SK-N-SH (cell line): Measurements from ENCODE around the gene HDHD2. TPM values are rescaled to one million over a fixed set of nuclear protein-coding genes. Genes with fewer than 3 reads are reported as not detected.

Experiments used
- CTCF ChIA-PET: fragments of 300-600, 350-600 bp; formaldehyde crosslinking; extraction: SDS; loops from one replicate; lab custom pipeline; 2021; lab: Yijun Ruan, JAX
- POLR2A ChIA-PET: fragments of 350-600 bp; sonication (Branson Sonifier 250); formaldehyde crosslinking; extraction: SDS; loops from one replicate; lab custom pipeline; 2020; ENCODE audit warnings: antibody characterized with exemption, inconsistent platforms; lab: Yijun Ruan, JAX
- DNase-seq: peaks from one replicate; pipeline ENCODE4 v3.0.0; 2012
- H2AFZ ChIP-seq: fragments of 200-600 bp; sonication (generic); 2 replicates; pipeline ENCODE4 v1.8.1; 2016; ENCODE audit warnings: antibody characterized with exemption, mild to moderate bottlenecking, low read depth
- H3F3A ChIP-seq: fragments of 200-600 bp; sonication (generic); replicated peaks from 2 replicates; pipeline ENCODE3; 2016; ENCODE audit warnings: antibody characterized with exemption, mild to moderate bottlenecking; ENCODE audit not compliant: insufficient read depth
- H3K27ac ChIP-seq, 2 experiments: fragments of 200-500 bp in 1 of 2; fragments of 200-600 bp in 1 of 2; sonication (Bioruptor generic) in 1 of 2; sonication (generic), shearing (Covaris generic) in 1 of 2; 2 replicates each; pipeline versions ENCODE4 v1.5.1 to v1.6.1; 2014 to 2016; ENCODE audit warnings: low read depth in 2 of 2, inconsistent platforms in 1 of 2, low read length in 1 of 2, mild to moderate bottlenecking in 1 of 2, mixed read lengths in 1 of 2
- H3K27me3 ChIP-seq: fragments of 200-600 bp; sonication (generic), shearing (Covaris generic); 2 replicates; pipeline ENCODE4 v1.6.1; 2016; ENCODE audit warnings: mixed run types; ENCODE audit not compliant: insufficient read depth
- H3K36me3 ChIP-seq, 2 experiments: fragments of 200-500 bp in 1 of 2; fragments of 200-600 bp in 1 of 2; sonication (Bioruptor generic) in 1 of 2; sonication (generic) in 1 of 2; replicated peaks in 1 of 2; 2 replicates each; pipeline versions ENCODE3 to v1.5.1; 2014 to 2016; ENCODE audit warnings: low read length in 1 of 2, mild to moderate bottlenecking in 1 of 2; ENCODE audit not compliant: insufficient read depth in 2 of 2, control insufficient read depth in 1 of 2
- H3K4me1 ChIP-seq, 2 experiments: fragments of 200-500 bp in 1 of 2; fragments of 200-600 bp in 1 of 2; sonication (Bioruptor generic) in 1 of 2; sonication (generic), shearing (Covaris generic) in 1 of 2; 2 replicates each; pipeline versions ENCODE4 v1.5.1 to v1.6.1; 2014 to 2016; ENCODE audit warnings: low read depth in 1 of 2, low read length in 1 of 2, mixed run types in 1 of 2; ENCODE audit not compliant: insufficient read depth in 2 of 2, control insufficient read depth in 1 of 2
- H3K4me2 ChIP-seq: fragments of 200-600 bp; sonication (generic), shearing (Covaris generic); 2 replicates; pipeline ENCODE4 v1.6.1; 2017; ENCODE audit warnings: mixed run types
- H3K4me3 ChIP-seq, 2 experiments: fragments of 200-500 bp in 1 of 2; fragments of 200-600 bp in 1 of 2; sonication (Bioruptor generic) in 1 of 2; sonication (generic), shearing (Covaris generic) in 1 of 2; 2 replicates each; pipeline versions ENCODE4 v1.5.1 to v1.8.1; 2014 to 2016; ENCODE audit warnings: low read depth in 2 of 2, inconsistent platforms in 1 of 2, low read length in 1 of 2, mild to moderate bottlenecking in 1 of 2, mixed read lengths in 1 of 2, moderate library complexity in 1 of 2
- H3K79me2 ChIP-seq: fragments of 200-600 bp; sonication (generic); 2 replicates; pipeline ENCODE4 v1.8.1; 2017; ENCODE audit warnings: mild to moderate bottlenecking; ENCODE audit not compliant: insufficient read depth
- H3K9ac ChIP-seq: fragments of 200-600 bp; sonication (generic); 2 replicates; pipeline ENCODE4 v1.6.1; 2017; ENCODE audit warnings: mixed run types
- H3K9me2 ChIP-seq: fragments of 200-600 bp; sonication (generic); 2 replicates; pipeline ENCODE4 v1.6.1; 2017; ENCODE audit warnings: mixed run types
- H3K9me3 ChIP-seq: fragments of 200-600 bp; sonication (generic); 2 replicates; pipeline ENCODE4 v1.6.1; 2017; ENCODE audit warnings: mixed run types, mild to moderate bottlenecking, moderate library complexity
- H4K20me1 ChIP-seq: fragments of 200-600 bp; sonication (generic); 2 replicates; pipeline ENCODE4 v1.6.1; 2017; ENCODE audit warnings: mild to moderate bottlenecking, mixed run types; ENCODE audit not compliant: insufficient read depth
- FOXM1 ChIP-seq: IDR thresholded peaks from 2 replicates; pipeline ENCODE4 v1.4.0; 2012; ENCODE audit warnings: low read depth, mild to moderate bottlenecking
- GATA2 ChIP-seq: sonication (generic); formaldehyde crosslinking; IDR thresholded peaks from 2 replicates; pipeline ENCODE4 v1.5.0; 2020; ENCODE audit warnings: mild to moderate bottlenecking, missing genetic modification reagents
- JUND ChIP-seq: IDR thresholded peaks from 2 replicates; pipeline ENCODE4 v1.4.0; 2012
- MEF2A ChIP-seq: IDR thresholded peaks from 2 replicates; pipeline ENCODE4 v1.4.0; 2012; ENCODE audit warnings: low read depth, borderline replicate concordance
- MXI1 ChIP-seq: IDR thresholded peaks from 2 replicates; pipeline ENCODE4 v1.6.1; 2012; ENCODE audit warnings: mild to moderate bottlenecking, low read depth, low read length, improper control_type of control experiment
- NFIC ChIP-seq: IDR thresholded peaks from 2 replicates; pipeline ENCODE4 v1.4.0; 2012; ENCODE audit warnings: borderline replicate concordance
- RFX5 ChIP-seq: IDR thresholded peaks from 2 replicates; pipeline ENCODE4 v1.6.1; 2012; ENCODE audit warnings: mild to moderate bottlenecking, improper control_type of control experiment, low read length
- RXRA ChIP-seq: IDR thresholded peaks from 2 replicates; pipeline ENCODE4 v1.4.0; 2012; ENCODE audit warnings: low read depth, mild to moderate bottlenecking, borderline replicate concordance
- SIN3A ChIP-seq: IDR thresholded peaks from 2 replicates; pipeline ENCODE4 v1.6.1; 2012; ENCODE audit warnings: low read depth, mild to moderate bottlenecking, low read length, moderate library complexity, borderline replicate concordance
- TCF12 ChIP-seq: IDR thresholded peaks from 2 replicates; pipeline ENCODE4 v1.4.0; 2012
- USF2 ChIP-seq: fragments of 150-350 bp; IDR thresholded peaks from 2 replicates; pipeline ENCODE4 v1.6.1; 2017; ENCODE audit warnings: antibody characterized with exemption, low read length, low read depth, borderline replicate concordance
- YY1 ChIP-seq: IDR thresholded peaks from 2 replicates; pipeline ENCODE4 v1.4.0; 2012; ENCODE audit warnings: low read depth, mild to moderate bottlenecking
- WGBS: methylation state at CpG from one replicate; pipeline ENCODE4 v1.1.6; 2017; ENCODE audit warnings: low lambda C conversion rate; 5-methylcytosine and 5-hydroxymethylcytosine counted together
- polyA plus RNA-seq, 3 experiments: library from polyadenylated mRNA; depleted of rRNA; stranded (reverse); fragments of >200 nt; gene quantifications; 2 replicates each; pipeline ENCODE4 v1.2.3, GENCODE V29; 2012
- TF ChIP-seq, protein P1 (sequence below): IDR thresholded peaks from 2 replicates; pipeline ENCODE4 v1.4.0; 2012; ENCODE audit warnings: low read depth, borderline replicate concordance
- TF ChIP-seq, protein P2 (sequence below): fragments of 150-350 bp; IDR thresholded peaks from 2 replicates; pipeline ENCODE4 v1.6.1; 2016; ENCODE audit warnings: mild to moderate bottlenecking, low read depth, low read length
- TF ChIP-seq, protein P3 (sequence below): IDR thresholded peaks from 2 replicates; pipeline ENCODE4 v1.4.0; 2012; ENCODE audit warnings: low read depth

Gene HDHD2
- polyA plus RNA-seq, 1 of the 3 experiments (the other 2 are of a cell fraction) = 10.6 TPM

DNA sequence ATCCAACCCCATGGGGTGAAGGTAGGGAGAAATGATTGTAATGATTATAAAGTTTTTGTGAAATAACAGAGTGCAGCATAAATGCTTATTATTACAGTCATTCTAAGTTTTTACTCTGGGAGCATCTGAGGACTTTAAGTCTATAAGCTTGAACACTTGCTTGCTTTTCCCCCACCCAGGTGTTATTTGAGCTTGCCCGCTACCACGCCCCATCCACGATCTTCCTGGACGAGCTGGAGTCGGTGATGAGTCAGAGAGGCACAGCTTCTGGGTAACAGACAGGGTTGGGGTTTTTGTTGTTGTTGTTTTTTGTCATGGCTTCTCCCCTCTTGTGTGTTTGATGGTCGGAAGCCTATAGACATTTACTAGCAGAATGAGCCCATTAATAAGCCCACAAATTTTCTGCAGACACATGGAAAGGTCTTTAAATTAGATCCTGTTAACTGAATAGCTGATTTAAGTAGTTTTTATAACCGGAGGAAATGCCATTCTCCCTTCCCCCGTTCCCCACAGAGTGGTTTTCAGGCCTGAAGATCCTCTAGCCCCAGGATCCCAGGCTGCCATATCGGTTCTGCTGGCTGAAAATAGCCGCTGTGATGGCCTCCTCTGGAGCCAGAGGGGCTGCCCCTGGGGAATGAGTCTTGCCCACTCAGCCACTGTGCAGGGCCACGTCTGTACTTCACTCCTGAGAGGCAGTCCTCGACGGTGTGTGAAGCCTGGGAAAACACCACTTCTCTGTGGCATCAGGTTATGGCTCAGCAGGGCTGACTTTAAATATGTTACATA, 75.0 kb downstream of the HDHD2 start (continued):
- TF ChIP-seq RFX5 (no peak), RXRA (no peak), MXI1 (no peak), USF2 (no peak)

- no peak for TF ChIP-seq YY1
- no peak for TF ChIP-seq FOXM1
- no peak for TF ChIP-seq RFX5
- TF ChIP-seq GATA2 (CRISPR knock-in tag) = no peak
- TF ChIP-seq NFIC = no peak
- TF ChIP-seq TCF12 = no peak
- TF ChIP-seq, protein P1, sequence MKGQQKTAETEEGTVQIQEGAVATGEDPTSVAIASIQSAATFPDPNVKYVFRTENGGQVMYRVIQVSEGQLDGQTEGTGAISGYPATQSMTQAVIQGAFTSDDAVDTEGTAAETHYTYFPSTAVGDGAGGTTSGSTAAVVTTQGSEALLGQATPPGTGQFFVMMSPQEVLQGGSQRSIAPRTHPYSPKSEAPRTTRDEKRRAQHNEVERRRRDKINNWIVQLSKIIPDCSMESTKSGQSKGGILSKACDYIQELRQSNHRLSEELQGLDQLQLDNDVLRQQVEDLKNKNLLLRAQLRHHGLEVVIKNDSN = no peak
- no peak for TF ChIP-seq MEF2A
- no peak for TF ChIP-seq JUND
- no peak for TF ChIP-seq MXI1
- no peak for TF ChIP-seq SIN3A
- TF ChIP-seq, protein P2, sequence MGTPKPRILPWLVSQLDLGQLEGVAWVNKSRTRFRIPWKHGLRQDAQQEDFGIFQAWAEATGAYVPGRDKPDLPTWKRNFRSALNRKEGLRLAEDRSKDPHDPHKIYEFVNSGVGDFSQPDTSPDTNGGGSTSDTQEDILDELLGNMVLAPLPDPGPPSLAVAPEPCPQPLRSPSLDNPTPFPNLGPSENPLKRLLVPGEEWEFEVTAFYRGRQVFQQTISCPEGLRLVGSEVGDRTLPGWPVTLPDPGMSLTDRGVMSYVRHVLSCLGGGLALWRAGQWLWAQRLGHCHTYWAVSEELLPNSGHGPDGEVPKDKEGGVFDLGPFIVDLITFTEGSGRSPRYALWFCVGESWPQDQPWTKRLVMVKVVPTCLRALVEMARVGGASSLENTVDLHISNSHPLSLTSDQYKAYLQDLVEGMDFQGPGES = no peak
- no peak for TF ChIP-seq RXRA
- TF ChIP-seq, protein P3, sequence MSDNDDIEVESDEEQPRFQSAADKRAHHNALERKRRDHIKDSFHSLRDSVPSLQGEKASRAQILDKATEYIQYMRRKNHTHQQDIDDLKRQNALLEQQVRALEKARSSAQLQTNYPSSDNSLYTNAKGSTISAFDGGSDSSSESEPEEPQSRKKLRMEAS = no peak
- ChIA-PET POLR2A (no interaction called here), CTCF (interaction anchor here (0.7 to 2.3 kb wide), 6 partner anchors 14 to 688 kb away, joined by 3 to 8 read pairs (median 4); no protein-coding TSS in a partner anchor)
- no peak overlapping the region for H3K4me2 ChIP-seq
- DNase-seq = no peak
- H3K79me2 ChIP-seq = no peaks in the 10 kb centered on the region
- no peaks in the 10 kb centered on the region for H3K27me3 ChIP-seq
- H3K4me1 ChIP-seq = no peaks in the 10 kb centered on the region
- WGBS = 52% methylated on average over 3 of the region's 3 CpGs
- H3K27ac ChIP-seq = no peak overlapping the region
- no peaks in the 10 kb centered on the region for H3K36me3 ChIP-seq
- no peaks in the 10 kb centered on the region for H4K20me1 ChIP-seq
- H3K9me3 ChIP-seq = no peaks in the 10 kb centered on the region
- no peak overlapping the region for H3K4me3 ChIP-seq
- no peaks in the 10 kb centered on the region for H3F3A ChIP-seq
- H3K9ac ChIP-seq = no peak overlapping the region
- H2AFZ ChIP-seq = no peak overlapping the region
- no peaks in the 10 kb centered on the region for H3K9me2 ChIP-seq
These were observed 82.7 kb downstream of the HDHD2 start for GRCh38 chr18:47067648-47068047.
